DMS 273 (cell line): Measurements from ENCODE around the gene HBP1.
"Not testable (repeated sequence)": the region's sequence is repeated elsewhere in the genome, so short reads cannot be mapped to it uniquely, and the experiment has no call there.

Experiments used
- DNase-seq: peaks from one replicate; lab custom pipeline; 2025; ENCODE audit not compliant: unreplicated experiment; lab: John Stamatoyannopoulos, UW

Gene HBP1

GRCh38 chr7:107220806-107221205 is 52.0 kb downstream of the HBP1 start:
- DNase-seq: not testable (repeated sequence)

GRCh38 chr7:107224374-107225223 is 55.8 kb downstream of the HBP1 start:
- peak; percentile 76 for DNase-seq

GRCh38 chr7:107228291-107228690 is 59.5 kb downstream of the HBP1 start:
- DNase-seq: no peak

GRCh38 chr7:107230334-107230733 is 61.5 kb downstream of the HBP1 start:
- DNase-seq: no peak

DNA sequence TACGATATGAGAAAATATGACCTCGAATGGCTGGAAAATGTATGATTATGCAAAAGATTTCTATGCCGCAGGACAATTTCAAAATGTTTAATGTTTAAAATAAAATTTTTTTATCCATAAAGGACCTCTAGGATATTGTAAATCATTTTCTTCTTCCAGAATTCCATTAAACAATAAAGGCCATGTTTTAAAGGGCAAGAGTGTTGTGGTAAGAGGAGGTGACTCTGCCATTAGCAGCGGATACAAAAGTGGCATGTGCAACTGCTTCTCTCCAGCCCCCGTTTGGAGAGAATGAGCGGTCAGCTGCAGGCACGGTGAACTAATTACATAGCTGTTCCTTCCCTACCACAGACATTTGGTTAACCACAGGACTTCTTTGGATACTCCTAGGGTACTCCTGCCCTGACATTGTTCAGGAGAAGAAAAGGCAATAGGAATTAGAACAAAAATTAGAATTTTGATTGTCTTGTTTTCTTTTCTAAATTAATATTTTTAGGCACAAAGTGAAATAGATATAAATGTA is 63.8 kb downstream of the HBP1 start:
- DNase-seq: no peak

DNA sequence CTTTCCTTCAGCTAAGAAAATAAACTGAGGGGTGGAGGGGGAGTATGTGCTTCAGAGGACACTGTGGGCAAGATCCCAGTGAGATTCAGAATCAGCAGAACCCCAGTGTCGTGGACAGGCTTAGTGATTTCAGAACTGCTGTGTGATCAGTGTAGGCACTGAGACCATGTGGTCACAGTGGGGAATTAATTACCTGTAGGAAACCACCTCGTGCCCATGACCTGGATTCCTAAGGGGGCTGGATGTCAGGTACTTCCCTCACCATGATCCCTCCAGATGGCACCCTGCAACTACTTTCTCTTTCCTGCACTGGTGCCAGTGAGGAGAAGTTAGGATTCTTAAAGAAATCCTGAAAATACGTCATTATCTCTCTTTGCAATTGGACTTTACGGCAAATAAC is 64.4 kb downstream of the HBP1 start:
- peak; percentile 19 for DNase-seq

- DNase-seq: no peak
These were observed 65.2 kb downstream of the HBP1 start for GRCh38 chr7:107233981-107234380.

GRCh38 chr7:107234436-107234835 is 65.6 kb downstream of the HBP1 start:
- peak; percentile 32 for DNase-seq

DNA sequence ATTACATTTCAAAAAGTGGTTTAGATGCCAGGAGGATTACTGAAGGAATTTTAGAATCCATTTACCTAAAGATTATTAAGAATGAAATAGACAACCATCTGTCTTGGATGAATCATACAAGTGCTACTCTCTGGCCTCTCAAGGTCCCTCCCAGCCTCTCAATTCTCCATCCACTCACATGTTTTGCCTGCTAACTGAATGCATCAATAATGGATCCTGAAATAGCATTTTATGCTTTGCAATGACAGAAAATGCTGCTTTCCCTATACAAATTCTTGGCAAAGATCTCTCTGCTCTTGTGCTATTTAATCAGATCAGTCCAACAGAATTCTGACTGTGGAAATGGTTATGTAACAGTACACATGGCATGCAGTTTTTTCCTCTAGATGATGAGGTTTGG is 68.1 kb downstream of the HBP1 start:
- DNase-seq: no peak

DNA sequence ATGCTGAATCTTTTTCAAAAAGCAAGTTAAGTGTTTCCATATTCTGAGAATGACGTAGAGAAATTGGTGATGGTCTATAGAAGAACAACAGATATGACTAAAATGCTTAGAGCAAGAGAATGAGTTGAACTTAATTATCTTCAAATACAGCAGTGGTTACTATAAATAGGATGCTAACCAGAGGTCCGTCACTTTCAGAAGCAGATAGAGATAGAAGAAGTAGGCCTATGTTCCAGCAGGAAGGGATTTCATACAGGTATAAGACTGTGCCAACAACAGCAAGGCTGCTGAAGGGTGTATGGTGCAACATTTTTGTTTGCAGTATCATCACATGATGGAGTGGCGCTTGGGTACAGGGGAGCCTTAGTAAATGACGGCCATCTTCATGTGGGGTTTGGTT is 68.6 kb downstream of the HBP1 start:
- no peak for DNase-seq

DNA sequence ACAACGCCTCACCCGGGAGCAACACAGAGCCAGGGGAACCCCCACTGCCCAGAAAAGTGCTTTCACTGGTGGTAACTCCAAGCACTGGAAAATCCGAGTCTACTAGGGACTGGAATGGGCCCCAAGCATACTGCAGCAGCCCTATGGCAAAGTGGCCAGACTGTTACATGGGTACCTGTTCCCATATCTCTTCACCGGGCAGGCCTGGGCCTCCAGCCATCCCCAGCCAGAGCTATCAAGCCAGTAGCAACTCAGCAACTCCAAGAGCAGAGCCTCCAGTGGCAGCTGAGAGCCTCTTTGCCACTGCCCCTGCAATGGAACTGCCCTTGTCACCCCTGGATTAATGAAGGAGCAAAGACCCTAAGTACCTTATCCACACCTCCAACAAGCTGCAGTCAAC is 73.5 kb downstream of the HBP1 start:
- no peak for DNase-seq

GRCh38 chr7:107244613-107245012 is 75.8 kb downstream of the HBP1 start:
- no peak for DNase-seq

GRCh38 chr7:107246836-107247235 is 78.0 kb downstream of the HBP1 start:
- DNase-seq: not testable (repeated sequence)

DNA sequence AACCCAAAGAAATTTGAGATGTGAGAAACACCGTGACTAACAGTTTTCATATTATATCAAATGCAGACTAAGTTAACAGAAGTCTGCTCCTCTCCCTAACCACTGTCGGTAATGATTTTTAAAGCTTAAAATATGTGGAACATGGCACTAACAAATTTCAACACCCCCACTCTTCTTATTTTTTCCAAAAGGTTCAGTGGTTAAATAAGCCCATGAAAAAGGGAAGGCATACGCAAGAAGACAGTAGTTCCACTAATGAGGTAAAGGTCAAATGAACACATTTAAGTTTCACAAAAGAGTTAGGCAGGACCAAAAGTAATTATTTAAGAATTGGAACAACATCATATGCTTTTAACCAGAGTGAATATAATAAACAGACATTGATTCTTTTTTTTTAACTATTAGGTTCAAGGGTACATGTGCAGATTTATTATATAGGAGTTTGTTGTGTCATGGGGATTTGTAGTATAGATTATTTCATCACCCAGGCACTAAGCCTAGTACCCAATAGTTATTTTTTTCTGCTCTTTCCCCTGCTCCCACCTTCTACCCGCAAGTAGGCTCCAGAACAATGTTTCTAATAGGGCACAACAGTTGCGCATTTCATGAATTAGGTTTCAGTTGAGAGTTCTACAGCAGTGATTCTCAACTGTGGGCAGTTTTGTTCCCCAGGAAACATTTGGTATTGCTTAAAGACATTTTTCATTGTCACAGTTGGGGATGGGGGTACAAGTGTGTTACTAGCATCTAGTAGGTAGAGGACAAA is 79.9 kb downstream of the HBP1 start:
- no peak for DNase-seq

GRCh38 chr7:107251963-107252362 is 83.2 kb downstream of the HBP1 start:
- no peak for DNase-seq
